SKM-1 treated with dmso at 0.1 percent for 144 hours (cell line): ENCODE measurements around the gene CFL2.
"Not testable (repeated sequence)": the region's sequence is repeated elsewhere in the genome, so short reads cannot be mapped to it uniquely, and the experiment has no call there.

Experiments used
- DNase-seq: peaks from one replicate; lab custom pipeline; 2025; ENCODE audit not compliant: unreplicated experiment; lab: John Stamatoyannopoulos, UW

The CFL2 gene

DNA sequence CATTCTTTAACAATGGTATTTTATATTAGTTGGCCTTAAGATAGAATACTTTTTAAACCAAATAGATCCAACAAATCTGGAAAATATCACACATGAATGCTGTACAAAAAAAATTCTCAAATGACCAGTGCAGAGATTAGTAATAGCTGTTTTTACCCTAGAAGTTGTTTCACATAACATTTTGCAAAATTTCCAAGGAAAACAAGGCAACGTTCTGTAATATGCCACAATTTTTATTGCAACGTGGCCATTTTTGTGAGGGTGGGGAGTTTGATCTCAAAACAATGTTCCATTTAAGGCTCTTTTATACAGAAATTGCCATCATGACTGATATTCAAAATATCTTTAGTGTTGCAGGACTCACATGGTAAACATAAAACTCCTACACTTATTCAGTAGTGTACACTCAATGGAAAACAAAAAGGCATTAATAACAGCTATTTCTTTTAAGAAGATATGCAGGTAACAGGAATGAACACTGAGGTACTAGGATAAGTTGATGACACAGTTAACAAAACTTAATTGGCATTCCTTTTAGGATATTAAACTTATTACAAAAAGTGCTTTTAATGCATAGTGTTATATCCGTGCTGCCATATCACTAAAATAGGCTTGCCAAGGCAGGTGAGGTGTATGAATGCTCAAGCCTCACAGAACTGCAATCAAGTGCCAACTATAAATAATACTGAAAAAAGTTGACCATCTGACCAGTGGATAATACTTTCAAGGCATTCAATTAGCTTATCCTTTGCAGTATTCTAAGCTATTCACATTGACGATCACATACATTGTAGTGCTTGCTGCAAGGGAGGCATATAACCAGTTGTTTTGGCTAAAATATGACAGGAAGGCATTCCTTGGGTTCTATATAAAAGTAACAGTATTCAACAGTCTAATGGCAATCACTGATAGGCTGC lies 2.3 kb downstream of the CFL2 start:
- DNase-seq, result no peak

DNA sequence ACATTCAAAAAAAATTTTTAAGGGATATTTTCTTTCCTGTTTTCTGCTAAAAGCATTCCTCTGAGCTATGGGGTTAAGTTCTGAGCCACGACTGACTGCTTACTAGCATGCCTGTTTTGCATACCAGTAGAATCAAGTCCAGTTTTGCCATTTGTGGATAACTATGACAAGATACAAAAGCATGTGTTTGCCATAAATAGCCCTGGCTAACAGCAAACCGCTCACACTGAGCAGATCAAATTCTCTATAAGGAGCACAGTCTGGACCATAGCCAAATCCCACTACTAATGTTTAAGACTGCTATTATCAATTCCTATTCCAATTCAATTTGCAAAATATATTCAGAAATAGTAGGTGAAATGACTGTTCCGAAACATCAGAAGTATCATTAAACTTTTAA lies 3.2 kb downstream of the CFL2 start:
- DNase-seq, result no peak

DNA sequence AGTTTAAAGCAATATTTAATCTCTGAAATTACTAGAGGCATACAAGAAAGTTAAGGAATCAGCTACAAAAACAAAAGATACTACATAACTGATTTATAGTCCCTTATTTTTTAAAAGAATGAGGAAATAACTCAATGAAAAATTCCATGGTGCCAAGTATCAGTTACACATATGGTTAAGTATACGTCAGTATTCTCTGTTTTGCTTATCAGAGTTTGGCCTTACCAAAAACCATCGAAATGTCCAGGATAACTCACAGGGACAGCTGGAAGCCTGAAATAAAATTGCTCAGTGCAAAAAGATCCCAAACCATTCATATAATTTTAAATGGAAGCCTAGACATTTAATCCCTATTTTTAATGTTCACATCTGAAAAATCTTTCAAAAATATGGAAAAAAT lies 3.6 kb downstream of the CFL2 start:
- no peak for DNase-seq

DNA sequence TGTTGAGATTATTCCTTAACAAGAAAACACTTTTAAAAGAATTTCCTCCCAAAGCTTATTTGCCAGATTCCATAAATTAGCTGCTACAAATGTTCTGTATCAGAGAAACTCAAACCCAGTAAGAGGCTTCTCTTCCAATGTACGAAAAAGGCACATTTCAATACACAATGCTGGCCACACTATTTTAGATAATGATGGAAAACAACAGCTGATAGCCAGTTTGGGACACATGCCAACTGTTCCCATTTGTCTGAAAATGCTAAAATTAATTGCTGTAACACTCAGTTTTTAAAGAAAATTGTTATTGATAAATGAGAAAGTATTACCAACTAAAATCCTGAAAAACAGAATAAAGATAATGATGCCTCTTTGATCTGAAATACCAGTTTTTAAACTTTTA lies 4.4 kb downstream of the CFL2 start:
- DNase-seq, result no peak

DNA sequence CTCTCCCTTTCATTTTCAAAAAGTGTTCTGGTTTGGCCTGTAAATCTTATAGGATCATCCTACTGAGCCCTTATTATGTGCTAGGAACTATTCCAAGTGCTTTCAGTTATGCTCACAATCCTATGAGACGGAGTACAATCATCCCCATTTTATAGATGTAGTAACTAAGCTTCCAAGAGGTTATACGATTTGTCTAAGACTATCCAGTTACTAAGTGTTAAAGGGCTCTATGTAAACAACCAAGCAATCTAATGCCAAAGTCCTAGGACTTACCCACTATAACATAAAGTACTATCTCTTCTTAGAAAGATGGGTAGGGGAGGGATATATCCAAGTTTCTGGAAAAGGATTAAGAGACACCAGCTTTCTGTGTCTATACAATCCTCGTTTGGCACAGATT lies 6.7 kb downstream of the CFL2 start:
- DNase-seq, result no peak

DNA sequence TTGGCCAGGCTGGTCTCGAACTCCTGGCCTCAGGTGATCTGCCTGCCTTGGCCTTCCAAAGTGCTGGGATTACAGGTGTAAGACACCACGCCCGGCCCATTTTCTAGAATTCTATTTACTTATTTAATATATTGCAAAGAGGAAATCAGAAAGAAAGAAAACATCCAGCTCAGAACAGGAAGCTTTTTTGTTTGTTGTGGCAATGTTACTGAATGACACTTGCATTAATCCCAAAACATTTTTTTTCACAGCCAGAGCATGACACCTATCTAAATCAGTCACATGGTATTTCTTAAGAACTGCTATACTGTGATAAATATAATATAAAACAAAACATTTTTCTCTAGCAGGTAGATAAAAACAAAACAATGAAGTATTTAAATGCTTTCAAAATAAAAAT lies 12.6 kb downstream of the CFL2 start:
- no peak for DNase-seq

DNA sequence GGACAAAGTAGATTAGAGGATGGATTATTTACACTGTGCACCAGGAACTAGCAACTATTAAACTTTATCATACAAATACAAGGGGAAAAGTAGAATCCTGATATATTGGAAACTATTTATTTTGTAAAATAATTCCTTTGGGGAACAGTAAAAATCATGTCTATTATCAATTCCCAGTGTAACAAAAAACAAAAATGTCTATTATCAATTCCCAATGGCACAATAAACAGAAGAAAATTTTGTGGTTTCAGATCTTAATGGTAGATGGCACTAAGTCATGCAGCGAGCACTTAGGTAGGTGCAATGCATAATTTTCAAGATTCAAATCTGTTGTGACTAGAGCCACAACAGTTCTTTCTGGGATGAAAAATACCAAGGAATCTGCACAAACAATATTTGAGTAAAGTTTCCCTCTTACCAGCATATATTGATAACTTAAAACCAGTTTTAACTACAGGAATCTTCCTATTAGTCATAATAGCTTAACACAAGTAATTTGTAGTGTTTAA lies 13.7 kb downstream of the CFL2 start:
- no peak for DNase-seq

DNA sequence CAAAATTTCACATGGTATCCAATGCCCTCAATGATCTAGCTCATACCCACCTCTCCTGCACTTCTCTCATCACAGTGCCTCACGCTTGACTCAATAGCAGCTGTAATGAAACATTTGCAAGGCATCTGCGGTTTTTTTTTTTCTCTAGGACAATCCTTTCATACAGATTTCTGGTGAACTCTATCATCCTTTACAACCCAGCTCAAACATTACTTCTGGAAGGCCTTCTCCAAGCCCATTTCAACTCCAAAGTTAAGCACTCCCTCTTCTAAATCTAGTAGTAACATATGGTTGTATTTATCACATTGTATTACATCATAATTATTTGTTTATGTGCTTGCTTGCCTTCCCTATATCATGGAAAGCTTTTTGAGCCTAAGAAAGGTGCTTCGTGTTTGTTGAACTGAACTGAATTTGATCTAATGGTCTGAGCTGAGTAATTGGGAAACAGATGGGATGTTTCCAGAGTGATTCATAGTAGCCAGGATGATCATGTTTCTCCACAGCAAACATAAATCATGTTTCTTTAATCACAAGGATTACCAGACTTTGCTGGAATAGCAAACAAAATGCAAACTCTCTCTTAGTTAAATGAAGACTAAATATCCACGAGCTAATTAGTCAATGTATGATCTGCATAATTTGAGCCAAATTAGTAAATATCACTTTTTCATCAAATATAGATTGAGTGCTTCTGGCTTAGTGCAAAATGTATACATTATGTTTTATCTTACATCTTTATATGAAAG lies 14.3 kb downstream of the CFL2 start:
- no peak for DNase-seq

DNA sequence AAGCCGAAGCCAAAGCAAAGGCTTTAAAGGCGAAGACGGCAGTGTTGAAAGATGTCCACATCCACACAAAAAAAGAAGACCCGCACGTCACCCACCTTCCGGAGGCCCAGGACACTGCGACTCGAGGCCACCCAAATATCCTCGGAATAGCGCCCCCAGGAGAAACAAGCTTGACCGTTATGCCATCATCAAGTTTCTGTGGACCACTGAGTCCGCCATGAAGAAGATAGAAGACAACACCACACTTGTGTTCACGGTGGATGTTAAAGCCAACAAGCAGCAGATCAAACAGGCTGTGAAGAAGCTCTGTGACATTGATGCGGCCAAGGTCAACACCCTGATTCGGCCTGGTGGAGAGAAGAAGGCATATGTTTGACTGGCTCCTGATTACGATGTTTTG lies 20.2 kb downstream of the CFL2 start:
- not testable (repeated sequence) for DNase-seq

DNA sequence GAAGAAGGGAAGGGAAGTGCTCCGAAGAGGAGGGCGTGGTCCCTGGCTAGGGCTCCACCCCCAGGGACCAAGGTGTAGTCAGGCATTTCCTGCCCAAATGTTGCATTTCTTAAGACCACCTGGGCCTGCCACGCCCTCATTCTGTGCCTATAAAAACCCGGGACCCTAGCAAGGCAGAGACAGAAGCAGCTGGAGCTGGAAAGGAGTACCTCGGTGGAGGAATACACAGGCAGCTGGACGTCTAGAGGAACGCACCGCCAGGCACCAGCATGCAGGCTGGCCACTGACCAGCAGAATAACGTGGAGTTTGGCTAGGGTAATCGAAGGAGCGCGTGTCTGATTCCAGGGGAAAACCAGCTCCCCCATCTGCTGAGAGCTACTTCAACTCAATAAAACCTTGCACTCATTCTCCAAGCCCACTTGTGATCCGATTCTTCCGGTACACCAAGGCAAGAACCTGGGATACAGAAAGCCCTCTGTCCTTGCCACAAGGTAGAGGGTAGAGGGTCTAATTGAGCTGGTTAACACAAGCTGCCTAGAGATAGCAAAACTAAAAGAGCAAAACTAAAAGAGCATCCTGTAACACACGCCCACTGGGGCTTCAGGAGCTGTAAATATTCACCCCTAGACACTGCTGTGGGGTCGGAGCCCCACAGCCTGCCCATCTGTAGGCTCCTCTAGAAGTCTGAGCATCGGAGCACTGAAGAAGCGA lies 21.0 kb downstream of the CFL2 start:
- no peak for DNase-seq

DNA sequence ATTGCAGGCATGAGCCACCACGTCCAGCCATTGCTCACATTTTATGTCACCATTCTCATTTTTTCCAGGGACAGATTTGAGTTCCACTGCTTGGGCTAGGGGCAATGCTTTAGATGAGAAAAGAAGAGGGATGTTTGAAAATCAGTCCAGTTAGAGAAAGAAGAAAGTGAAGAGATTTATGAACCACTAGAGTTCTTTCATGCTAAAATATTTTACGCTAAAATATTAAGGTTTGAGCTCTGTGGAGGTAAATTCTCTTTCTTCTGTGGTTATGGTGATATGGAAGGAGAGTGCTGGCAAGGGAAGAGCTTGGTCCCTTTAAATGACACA lies 21.5 kb downstream of the CFL2 start:
- no peak for DNase-seq

DNA sequence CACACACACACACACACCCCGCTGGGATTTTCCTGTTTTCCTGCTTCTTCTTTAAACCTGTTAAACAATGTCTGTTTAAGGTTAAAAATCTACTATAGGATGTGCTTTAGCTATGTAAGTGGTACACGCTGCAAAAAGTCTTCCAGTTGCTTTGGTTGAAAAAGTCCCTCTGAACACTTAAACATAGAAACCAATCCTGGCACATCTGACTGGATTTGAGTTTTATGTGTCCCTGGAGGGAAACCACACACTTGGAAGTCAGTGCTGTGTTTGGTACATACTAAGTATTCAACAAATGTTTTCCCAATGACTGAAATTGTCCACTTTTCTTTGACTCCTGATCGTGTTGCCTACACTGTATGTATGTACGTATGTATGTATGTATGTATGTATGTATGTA lies 22.0 kb downstream of the CFL2 start:
- DNase-seq, result no peak

DNA sequence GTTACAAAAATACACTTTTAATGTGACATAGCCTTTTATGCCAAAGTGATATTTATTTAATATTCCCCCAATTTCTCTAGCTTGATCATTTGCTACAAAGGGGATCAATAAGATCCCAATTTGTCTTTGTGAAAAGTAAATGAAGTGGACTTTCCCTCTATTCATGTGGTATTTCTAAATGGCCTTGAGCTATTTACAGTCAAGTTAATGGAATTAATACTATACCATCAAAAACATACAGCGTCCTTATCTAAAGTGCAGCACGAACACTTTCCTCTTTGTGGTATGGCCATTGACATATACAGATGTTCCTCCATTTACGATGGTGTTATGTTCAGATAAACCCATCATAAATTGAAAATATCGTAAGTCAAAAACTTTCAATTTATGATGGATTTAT lies 23.2 kb downstream of the CFL2 start:
- no peak for DNase-seq

DNA sequence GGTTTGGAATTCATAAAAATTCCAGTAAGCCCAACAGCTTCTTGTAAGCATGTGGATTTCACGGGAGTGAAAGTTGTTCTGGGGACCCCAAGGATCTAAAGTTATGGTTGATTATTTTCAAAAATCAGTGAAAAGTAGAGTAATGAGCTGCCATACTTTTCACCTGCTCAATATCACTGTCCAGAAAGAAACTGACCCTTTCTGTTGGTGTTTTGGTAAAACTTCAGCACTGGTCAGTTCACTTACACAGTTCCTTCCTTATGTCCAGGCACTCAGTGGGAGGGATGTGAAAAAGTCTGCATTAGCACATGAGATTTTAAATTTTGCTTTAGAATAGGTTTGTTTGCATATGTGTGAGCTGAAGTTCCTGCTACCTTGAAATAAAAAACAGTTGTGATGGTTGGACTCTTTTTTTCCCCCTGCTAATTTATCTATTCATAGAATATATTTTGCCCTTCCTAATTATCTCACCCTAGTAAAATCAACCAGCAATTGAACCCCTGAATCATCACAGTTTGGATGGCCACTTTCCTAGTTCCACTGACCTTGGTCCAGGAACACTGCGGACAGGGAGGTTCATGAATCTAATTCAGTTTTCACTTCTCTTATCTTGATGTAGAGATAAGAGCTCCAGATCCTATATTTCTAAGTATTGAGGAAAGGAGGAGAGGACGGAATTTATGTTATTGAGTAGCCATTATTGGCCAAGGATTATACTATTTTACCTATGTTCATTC lies 25.8 kb downstream of the CFL2 start:
- DNase-seq, result no peak

DNA sequence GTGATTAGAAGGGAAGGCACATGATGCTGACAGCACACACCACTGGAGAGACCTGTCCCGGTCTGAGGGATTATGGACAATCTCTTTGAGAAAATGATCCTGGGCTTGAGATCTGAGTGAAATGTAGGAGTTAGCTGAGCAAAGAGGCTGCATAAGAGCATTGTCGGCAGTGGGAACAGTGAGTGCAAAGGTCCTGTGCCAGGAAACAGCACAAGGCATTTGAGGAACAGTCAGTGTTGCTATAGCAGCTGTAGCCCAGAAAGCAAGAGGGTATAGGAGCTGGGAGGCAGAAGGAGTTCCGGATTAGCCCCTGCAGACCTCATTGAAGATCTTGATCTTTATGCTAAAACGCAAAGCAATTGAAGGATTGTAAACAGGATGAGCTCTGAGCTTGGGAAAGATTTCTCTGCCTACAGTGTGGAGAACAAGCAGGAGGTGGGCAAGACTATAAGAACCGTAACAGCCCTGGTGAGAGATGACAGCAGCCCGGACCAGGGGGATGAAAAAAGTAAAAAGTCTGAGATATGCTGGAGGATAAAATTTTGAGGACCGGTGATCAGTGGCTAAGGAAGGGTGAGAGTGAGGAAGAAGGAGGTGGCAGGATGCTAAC lies 28.5 kb downstream of the CFL2 start:
- DNase-seq, result no peak

DNA sequence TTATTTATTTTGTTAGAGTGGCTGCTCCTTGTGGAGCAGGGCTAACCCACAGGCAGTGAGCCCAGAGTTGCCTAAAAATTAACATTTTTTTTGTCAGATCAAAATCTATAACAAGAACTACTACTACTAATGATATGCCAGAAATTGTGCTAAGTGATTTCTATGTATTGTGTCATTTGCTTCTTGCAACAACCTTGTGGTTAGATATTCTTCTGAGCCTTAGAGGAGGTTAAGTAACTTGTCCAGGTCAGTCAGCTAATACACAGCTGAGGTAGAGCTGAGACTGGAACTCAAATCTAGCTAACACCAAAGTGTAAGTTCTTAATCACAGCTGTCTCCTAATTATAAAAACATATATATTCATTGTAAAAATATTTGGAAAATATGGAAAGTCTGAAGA lies 29.8 kb downstream of the CFL2 start:
- peak; percentile 21 for DNase-seq

DNA sequence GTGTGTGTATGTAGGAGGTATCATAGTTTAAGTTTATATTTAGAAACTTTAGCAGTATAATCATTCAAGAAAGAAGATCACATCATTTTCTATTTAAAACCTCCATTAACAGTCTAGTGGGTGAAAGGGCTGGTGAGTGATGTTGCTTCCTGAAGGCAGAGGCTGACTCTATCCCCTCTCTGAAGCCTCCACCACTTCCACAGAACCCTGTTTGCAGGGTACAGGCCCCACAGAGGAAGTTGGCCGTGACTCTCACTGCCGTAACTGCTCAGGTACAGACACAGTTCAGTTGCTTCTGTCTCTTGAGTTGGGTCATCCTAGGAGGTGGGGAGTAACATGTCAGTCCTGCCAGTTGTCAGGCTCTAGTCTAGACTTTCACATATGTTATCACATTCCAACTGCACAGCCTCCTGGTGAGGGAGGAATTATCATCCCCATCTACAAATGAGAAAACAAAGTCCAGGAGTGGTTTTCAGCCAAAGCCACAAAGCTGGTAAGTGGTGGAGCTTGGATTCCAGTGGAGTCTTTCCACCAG lies 31.5 kb downstream of the CFL2 start:
- DNase-seq, result peak; percentile 20

DNA sequence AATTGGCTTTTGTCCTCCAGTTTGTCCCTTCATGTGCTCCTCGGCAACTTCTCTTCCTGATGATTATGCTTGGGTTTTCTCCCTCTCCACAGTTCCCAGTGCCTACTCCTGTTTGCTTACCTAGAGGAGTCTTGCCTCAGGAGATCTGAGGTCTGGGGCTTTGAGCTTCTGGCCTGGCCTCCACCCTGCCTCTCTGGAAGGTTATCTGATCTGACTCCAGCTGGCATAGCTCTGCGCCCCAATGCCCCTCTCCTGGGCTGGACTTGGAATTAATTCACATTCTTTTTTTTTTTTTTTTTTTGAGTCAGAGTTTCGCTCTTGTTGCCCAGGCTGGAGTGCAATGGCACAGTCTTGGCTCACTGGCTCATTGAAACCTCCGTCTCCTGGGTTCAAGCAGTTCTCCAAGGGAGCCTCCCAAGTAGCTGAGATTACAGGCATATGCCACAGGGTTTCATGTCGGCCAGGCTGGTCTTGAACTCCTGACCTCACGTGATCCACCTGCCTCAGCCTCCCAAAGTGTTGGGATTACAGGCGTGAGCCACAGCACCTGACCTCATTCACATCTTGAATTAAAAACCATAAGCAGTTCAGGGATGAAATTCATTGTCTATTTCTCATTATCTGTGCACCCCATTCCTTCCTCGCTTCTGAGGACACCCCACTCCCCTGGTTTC lies 33.5 kb downstream of the CFL2 start:
- no peak for DNase-seq

DNA sequence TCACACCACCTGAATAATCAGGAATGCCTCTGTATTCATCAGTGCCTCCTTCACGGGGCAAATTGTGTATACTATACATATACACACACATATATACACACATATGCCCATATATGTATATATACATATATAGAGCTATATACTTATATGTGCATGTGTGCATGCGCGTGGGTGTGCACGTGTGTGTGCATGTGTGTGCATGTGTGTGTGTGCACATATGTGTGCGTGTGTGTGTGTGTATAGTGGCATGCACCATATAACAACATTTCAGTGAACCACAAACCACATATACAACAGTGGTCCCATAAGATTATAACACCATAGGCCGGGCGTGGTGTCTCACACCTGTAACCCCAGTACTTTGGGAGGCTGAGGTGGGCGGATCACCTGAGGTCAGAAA lies 35.7 kb downstream of the CFL2 start:
- DNase-seq, result no peak

DNA sequence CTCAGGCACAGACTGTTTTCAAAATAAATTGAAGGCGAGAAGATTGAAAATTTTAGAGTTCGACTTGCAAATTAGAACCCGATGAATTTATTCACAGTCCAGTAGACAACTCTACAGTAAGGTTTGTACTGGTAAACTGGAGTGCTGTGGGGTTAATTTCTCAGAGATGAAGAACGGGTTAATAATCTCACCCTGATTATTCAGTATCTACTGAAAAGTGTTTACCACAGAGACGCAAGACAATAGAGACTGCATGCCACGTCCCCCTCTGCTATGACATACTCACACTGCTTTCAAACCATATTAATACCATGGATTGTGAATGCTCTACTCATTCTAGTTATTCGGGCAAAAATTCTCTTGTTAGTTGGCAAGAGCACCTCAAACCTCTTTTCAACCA lies 36.1 kb downstream of the CFL2 start:
- DNase-seq, result no peak
